ENCODE results near the gene CYLD. TPM values are rescaled to one million over a fixed set of nuclear protein-coding genes. Genes with fewer than 3 reads are reported as not detected.

CYLD gene
- total RNA-seq: 10 to 100 TPM; 17.6 to 65.8 (median 45.1) TPM

- TF ChIP-seq, protein P1, sequence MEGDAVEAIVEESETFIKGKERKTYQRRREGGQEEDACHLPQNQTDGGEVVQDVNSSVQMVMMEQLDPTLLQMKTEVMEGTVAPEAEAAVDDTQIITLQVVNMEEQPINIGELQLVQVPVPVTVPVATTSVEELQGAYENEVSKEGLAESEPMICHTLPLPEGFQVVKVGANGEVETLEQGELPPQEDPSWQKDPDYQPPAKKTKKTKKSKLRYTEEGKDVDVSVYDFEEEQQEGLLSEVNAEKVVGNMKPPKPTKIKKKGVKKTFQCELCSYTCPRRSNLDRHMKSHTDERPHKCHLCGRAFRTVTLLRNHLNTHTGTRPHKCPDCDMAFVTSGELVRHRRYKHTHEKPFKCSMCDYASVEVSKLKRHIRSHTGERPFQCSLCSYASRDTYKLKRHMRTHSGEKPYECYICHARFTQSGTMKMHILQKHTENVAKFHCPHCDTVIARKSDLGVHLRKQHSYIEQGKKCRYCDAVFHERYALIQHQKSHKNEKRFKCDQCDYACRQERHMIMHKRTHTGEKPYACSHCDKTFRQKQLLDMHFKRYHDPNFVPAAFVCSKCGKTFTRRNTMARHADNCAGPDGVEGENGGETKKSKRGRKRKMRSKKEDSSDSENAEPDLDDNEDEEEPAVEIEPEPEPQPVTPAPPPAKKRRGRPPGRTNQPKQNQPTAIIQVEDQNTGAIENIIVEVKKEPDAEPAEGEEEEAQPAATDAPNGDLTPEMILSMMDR (IDR thresholded peaks at IDR 0.05): no peak
- TF ChIP-seq POLR2A (IDR thresholded peaks at IDR 0.05): peak; percentile 70 to 77
- intact Hi-C loops (cut with DNase I; ENCODE audit: low total_unique reads): no loop called here
- Histone ChIP-seq H3K4me1 (peaks cover 0 to 6% of the 10 kb centered on the region in 2 donors), H3K27ac (peak within 1 kb of the TSS; percentile 85 to 92), H3K27me3 (no peaks in the 10 kb centered on the region), H3K36me3 (no peaks in the 10 kb centered on the region), H3K4me3 (peak within 1 kb of the TSS; percentile 97 to 100), H3K9me3 (no peaks in the 10 kb centered on the region)
- peak; percentile 100 for DNase-seq
These were observed at the start of gene CYLD for GRCh38 chr16:50741781-50742575. Gene CYLD, plus strand, starts transcription at chr16:50742086. Its CDS starts 7,613 bp downstream, at chr16:50749699.

GRCh38 chr16:50692644-50692998 is 49.3 kb upstream of the CYLD start:
- intact Hi-C loops (cut with DNase I; ENCODE audit: low total_unique reads): no loop called here
- TF ChIP-seq, protein P1 (IDR thresholded peaks at IDR 0.05): no peak
- TF ChIP-seq POLR2A (IDR thresholded peaks at IDR 0.05): no peak

DNA sequence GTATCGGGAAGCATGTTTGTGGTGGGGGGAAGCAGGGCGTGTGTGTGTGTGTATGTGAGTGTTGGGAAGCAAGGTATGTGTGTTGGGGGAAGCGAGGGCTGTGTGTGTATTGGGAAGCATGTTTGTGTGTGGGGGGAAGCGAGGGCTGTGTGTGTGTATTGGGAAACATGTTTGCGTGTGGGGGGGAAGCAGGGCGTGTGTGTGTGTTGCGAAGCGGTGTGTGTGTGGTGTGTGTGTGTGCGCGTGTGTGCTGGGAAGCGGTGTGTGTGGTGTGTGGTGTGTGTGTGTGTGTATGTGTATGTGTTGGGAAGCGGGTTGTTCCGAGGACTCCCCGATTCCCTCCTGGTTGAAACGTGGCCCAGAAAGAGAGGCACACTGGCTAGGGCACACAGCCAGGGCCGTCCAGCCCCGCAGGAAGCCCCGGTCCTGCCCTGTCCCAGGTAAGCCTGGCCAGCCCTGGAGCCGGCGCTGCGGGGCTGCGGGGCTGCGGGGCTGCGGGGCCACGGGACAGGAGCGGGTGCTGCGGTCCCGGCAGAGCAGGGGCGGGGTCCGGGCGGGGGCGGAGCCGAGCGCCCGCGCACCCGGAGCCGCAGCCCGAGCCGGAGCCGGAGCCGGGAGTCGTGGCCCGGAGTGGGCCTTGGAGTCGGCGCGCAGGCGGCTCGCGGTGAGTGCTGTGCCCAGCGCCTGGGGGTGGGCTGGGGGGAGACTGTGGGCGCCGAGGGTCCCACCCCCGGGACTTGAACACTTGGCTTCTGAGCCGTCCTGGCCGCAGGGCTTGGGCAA is 48.7 kb upstream of the CYLD start, which contains the start of gene NOD2:
Gene NOD2, plus strand, starts transcription at position 608 of the 783 bp plus-strand sequence. CDS start 5,890 bp downstream, outside the sequence.
- no peaks in the 10 kb centered on the region for H3K9me3 ChIP-seq
- no peaks in the 10 kb centered on the region for H3K27me3 ChIP-seq
- no peaks in the 10 kb centered on the region for H3K36me3 ChIP-seq

More at GRCh38 chr16:50692644-50692998, 49.3 kb upstream of the CYLD start:
- no peaks in the 10 kb centered on the region for H3K4me1 ChIP-seq
- DNase-seq: no peak
- no peak overlapping the region for H3K27ac ChIP-seq
- no peaks in the 10 kb centered on the region for H3K27me3 ChIP-seq
- no peaks in the 10 kb centered on the region for H3K36me3 ChIP-seq
- no peaks in the 10 kb centered on the region for H3K9me3 ChIP-seq
- no peak overlapping the region for H3K4me3 ChIP-seq

GRCh38 chr16:50694206-50694605 is 47.7 kb upstream of the CYLD start:
- H3K9me3 ChIP-seq: no peaks in the 10 kb centered on the region
- H3K4me1 ChIP-seq: no peaks in the 10 kb centered on the region
- TF ChIP-seq, protein P1 (IDR thresholded peaks at IDR 0.05): no peak
- no peak for TF ChIP-seq POLR2A (IDR thresholded peaks at IDR 0.05)
- DNase-seq: no peak
- H3K4me3 ChIP-seq: no peak overlapping the region
- intact Hi-C loops (cut with DNase I; ENCODE audit: low total_unique reads): no loop called here
- H3K36me3 ChIP-seq: no peaks in the 10 kb centered on the region
- no peaks in the 10 kb centered on the region for H3K27me3 ChIP-seq
- H3K27ac ChIP-seq: no peak overlapping the region

More for the DNA sequence above, 48.7 kb upstream of the CYLD start, which contains the start of gene NOD2:
- H3K4me3 ChIP-seq: peak within 1 kb of the TSS in 1 of 2 donors; percentile 40
- H3K4me1 ChIP-seq: no peaks in the 10 kb centered on the region
- peak in 1 of 2 donors; percentile 27 for DNase-seq
- TF ChIP-seq, protein P1 (IDR thresholded peaks at IDR 0.05): no peak
- no peak for TF ChIP-seq POLR2A (IDR thresholded peaks at IDR 0.05)
- no peak within 1 kb of the TSS for H3K27ac ChIP-seq
- intact Hi-C loops (cut with DNase I; ENCODE audit: low total_unique reads): no loop called here
